Neutrophil (primary cell): ENCODE results near the gene PRKCE.

Experiments used
- H3K27ac ChIP-seq: fragments of 200-600 bp; sonication (generic); 2 replicates; pipeline ENCODE4 v1.5.1; 2016; ENCODE audit warnings: mild to moderate bottlenecking, moderate library complexity
- H3K27me3 ChIP-seq: fragments of 200-600 bp; sonication (generic); 2 replicates; pipeline ENCODE4 v1.6.0; 2016; ENCODE audit warnings: mild to moderate bottlenecking
- H3K36me3 ChIP-seq: fragments of 200-600 bp; sonication (generic); 2 replicates; pipeline ENCODE4 v1.5.1; 2017
- H3K4me1 ChIP-seq, 2 experiments: fragments of 200-600 bp in 1 of 2; sonication (generic) in 1 of 2; 1 replicate in 1 of 2; 2 replicates in 1 of 2; pipeline versions ENCODE4 v1.5.1 to v1.6.1; 2013 to 2016; ENCODE audit warnings: low read depth in 1 of 2, low read length in 1 of 2, mild to moderate bottlenecking in 1 of 2, moderate library complexity in 1 of 2; ENCODE audit not compliant: control insufficient read depth in 1 of 2, insufficient read depth in 1 of 2
- H3K4me3 ChIP-seq, 2 experiments: fragments of 200-600 bp in 1 of 2; sonication (generic) in 1 of 2; 1 replicate in 1 of 2; 2 replicates in 1 of 2; pipeline ENCODE4 v1.5.1; 2013 to 2016; ENCODE audit warnings: low read depth in 1 of 2, low read length in 1 of 2, mild to moderate bottlenecking in 1 of 2, moderate library complexity in 1 of 2
- H3K9me3 ChIP-seq: fragments of 200-600 bp; sonication (generic); 2 replicates; pipeline ENCODE4 v1.5.1; 2016
- TF ChIP-seq, protein P1 (sequence below): fragments of 200-600 bp; sonication (generic); IDR thresholded peaks from 2 replicates; pipeline ENCODE4 v1.5.1; 2016; ENCODE audit warnings: antibody characterized with exemption

PRKCE gene

DNA sequence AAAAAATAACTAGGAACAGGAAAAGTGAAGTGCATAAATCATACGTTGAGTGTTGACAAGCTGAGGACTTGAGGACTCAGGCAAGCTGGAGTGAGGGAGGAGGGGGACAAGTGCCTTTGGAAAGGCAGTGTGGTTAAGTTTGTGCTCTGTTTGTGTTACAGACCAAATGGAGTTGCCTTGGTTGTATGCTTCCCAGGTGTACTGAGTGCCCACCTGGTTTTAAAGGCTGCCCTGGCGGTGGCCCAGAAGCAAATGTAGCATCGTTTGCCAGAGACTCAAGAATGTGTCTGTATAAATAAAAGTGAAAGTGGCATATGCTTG lies 240.9 kb downstream of the PRKCE start:
- TF ChIP-seq, protein P1, sequence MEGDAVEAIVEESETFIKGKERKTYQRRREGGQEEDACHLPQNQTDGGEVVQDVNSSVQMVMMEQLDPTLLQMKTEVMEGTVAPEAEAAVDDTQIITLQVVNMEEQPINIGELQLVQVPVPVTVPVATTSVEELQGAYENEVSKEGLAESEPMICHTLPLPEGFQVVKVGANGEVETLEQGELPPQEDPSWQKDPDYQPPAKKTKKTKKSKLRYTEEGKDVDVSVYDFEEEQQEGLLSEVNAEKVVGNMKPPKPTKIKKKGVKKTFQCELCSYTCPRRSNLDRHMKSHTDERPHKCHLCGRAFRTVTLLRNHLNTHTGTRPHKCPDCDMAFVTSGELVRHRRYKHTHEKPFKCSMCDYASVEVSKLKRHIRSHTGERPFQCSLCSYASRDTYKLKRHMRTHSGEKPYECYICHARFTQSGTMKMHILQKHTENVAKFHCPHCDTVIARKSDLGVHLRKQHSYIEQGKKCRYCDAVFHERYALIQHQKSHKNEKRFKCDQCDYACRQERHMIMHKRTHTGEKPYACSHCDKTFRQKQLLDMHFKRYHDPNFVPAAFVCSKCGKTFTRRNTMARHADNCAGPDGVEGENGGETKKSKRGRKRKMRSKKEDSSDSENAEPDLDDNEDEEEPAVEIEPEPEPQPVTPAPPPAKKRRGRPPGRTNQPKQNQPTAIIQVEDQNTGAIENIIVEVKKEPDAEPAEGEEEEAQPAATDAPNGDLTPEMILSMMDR: no peak
- Histone ChIP-seq H3K4me3 (no peak overlapping the region), H3K27ac (no peak overlapping the region), H3K27me3 (no peaks in the 10 kb centered on the region), H3K9me3 (no peaks in the 10 kb centered on the region), H3K36me3 (no peaks in the 10 kb centered on the region), H3K4me1 (peaks cover 51 to 56% of the 10 kb centered on the region in 2 experiments)

DNA sequence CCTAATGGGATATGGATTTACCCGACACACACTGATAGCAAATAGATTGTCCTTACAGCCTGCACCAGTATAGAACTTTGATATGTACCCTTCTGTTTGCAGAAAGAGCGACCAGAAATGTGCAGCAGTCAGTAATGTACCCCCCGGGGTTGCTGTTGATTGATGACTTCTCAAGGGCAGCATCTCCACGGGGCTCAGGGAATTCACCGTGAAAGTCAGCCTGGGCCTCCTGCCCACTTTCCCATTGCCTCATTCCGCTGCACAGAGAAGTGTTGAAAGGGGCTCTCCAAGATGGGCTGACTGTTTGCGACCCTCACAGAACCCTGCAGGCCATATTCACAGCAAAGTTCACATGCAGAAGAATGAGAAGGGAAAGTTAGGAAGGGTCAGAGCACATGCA lies 241.3 kb downstream of the PRKCE start:
- no peak overlapping the region for H3K4me3 ChIP-seq
- TF ChIP-seq, protein P1: no peak
- H3K27ac ChIP-seq: no peak overlapping the region
- H3K9me3 ChIP-seq: no peaks in the 10 kb centered on the region
- no peaks in the 10 kb centered on the region for H3K27me3 ChIP-seq
- peaks cover 48 to 52% of the 10 kb centered on the region in 2 experiments for H3K4me1 ChIP-seq
- no peaks in the 10 kb centered on the region for H3K36me3 ChIP-seq

DNA sequence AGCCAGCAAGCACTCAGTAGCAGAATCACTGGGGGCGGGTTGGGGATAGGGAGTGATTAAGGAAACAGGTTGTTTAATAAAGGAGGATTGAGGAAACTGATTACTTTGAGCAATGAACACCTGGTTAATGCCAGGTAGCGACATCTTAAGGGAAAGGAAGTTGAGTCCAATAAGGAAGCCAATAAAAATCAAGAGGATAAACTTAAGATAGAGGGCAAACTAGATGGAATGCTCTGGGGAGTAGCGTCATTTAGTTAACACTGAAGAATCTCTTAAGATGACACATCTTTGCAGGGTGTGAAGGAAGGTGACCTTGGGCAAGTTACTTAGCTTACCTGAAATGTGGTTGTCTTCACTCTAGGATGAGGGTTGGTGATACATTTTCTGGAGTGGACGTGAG lies 242.7 kb downstream of the PRKCE start:
- no peaks in the 10 kb centered on the region for H3K27me3 ChIP-seq
- TF ChIP-seq, protein P1: no peak
- peaks cover 33 to 38% of the 10 kb centered on the region in 2 experiments for H3K4me1 ChIP-seq
- H3K4me3 ChIP-seq: no peak overlapping the region
- H3K9me3 ChIP-seq: no peaks in the 10 kb centered on the region
- H3K36me3 ChIP-seq: no peaks in the 10 kb centered on the region
- H3K27ac ChIP-seq: no peak overlapping the region

DNA sequence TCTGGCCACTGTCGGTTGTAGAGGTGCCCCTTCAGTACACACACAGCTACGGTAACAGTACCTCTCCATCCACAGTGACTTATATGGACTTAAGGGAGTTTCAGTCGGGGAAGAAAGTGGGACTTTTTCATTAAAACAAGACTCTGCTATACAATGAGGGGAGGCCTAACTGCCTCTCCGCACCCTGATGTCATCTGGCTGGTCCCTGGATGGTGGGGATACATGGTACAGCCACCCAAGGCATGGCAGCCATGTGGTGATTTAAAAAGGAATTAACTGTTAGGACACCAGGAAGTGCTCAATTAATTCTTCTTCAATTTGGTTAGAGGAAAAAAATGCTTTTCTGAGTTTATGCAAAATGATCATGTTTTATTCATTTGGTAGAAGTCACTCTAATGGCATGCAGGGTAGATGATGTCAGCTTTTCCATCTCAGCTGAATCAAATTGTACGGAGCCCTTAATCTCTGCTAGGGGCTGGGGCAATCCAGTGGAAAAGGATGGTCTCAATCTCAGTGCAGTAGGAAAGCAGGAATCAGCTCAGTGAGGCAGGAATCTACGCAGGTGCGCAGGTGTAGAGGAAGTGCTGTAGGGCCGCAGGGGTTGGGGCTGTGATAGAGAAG lies 243.9 kb downstream of the PRKCE start:
- H3K4me3 ChIP-seq: no peak overlapping the region
- TF ChIP-seq, protein P1: no peak
- no peak overlapping the region for H3K27ac ChIP-seq
- no peaks in the 10 kb centered on the region for H3K27me3 ChIP-seq
- no peaks in the 10 kb centered on the region for H3K36me3 ChIP-seq
- H3K9me3 ChIP-seq: no peaks in the 10 kb centered on the region
- peaks cover 22 to 26% of the 10 kb centered on the region in 2 experiments for H3K4me1 ChIP-seq

DNA sequence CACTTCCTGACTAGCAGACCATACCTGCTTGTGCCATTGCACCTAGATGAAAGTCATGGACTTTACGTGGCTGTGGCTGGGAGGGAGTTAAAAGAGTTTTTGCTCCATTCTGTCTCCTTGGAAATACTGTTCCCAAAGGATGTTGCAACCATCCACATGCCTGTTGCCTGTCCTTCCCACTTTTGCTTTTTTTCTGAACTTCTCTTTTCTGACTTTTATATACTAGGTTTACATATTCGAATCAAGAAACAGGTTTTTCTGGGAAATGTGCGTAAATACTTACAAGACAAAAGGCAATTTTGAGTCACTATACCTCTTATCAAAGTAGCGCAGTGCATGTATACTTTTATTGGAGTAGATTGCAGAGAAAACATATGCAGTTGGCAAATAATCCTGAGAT lies 244.8 kb downstream of the PRKCE start:
- Histone ChIP-seq H3K4me3 (no peak overlapping the region), H3K27me3 (no peaks in the 10 kb centered on the region), H3K27ac (no peak overlapping the region), H3K9me3 (no peaks in the 10 kb centered on the region), H3K4me1 (peaks cover 12 to 17% of the 10 kb centered on the region in 2 experiments), H3K36me3 (no peaks in the 10 kb centered on the region)
- TF ChIP-seq, protein P1: no peak

DNA sequence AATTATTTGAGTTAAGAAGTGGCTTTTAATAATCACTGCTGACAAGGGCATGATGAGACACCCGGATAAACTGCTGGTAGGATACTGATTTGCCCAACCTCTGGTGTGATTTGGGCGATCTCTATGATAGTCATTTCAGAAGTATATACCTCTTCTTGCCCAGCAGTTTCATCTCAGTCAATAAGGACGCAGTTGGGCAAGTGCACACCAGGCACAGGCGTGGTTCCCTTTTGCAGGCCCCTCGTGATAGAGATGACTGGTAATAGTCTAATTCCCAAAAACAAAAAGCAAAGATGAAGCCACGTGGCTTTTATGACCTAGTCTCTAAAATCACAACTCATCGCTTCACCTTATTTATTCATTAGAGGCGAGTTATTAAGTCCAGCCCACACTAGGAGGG lies 246.4 kb downstream of the PRKCE start:
- H3K27ac ChIP-seq: no peak overlapping the region
- no peaks in the 10 kb centered on the region for H3K36me3 ChIP-seq
- H3K9me3 ChIP-seq: no peaks in the 10 kb centered on the region
- no peak overlapping the region for H3K4me3 ChIP-seq
- TF ChIP-seq, protein P1: no peak
- H3K27me3 ChIP-seq: no peaks in the 10 kb centered on the region
- H3K4me1 ChIP-seq: peaks cover 3% of the 10 kb centered on the region in 2 experiments
